Measurements from ENCODE around the gene SEPTIN12. TPM values are rescaled to one million over a fixed set of nuclear protein-coding genes. Genes with fewer than 3 reads are reported as not detected.

The SEPTIN12 gene
- total RNA-seq, 1 donor from 2014 or later, result not detected

DNA sequence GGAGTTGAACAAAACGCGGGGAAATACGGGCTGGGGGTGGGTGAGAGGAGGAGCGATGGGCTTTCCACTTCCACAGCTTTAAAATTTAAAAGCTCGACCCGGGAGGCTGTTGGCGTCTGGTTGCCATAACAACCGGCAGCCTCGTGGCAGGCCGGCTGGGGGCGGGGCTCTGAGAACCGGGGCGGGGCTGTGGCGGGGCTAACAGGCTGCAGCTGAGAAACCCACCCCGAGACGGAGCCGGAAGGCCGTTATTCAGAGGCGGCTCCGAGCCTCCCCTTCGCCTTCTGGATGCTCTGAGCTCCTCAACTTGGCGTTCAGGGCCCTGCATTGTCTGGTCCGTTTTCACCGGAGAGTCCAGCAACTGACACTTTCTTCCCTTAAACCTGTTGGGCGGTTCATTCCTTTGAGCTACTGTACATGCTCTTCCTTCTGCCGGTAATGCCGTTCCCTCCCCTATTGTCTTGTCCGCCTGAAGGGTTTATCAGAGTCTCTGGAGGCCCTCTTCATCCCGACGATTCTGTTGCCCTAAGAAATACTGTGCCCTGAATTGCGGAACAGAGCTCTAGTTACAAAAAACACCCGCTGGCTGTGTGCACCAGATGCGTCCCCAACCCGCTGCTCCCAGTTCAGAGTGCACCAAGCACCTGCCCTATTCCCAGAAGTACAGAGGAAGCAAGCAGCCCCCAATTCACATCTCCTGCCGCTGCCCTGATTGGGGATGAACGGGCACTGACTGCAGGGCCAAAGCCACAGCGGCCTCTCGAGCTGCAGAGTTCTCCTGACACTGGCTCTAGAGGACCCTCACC, 53.2 kb downstream of the SEPTIN12 start:
- Mint-ChIP-seq H3K4me1 (ENCODE audit: unreplicated experiment) (peaks cover 16% of the 10 kb centered on the region), H3K9me3 (ENCODE audit: unreplicated experiment) (no peaks in the 10 kb centered on the region), H3K4me3 (ENCODE audit: unreplicated experiment) (peak overlapping the region; percentile 93), H3K36me3 (ENCODE audit: unreplicated experiment) (no peaks in the 10 kb centered on the region), H3K27me3 (ENCODE audit: unreplicated experiment) (no peaks in the 10 kb centered on the region), H3K27ac (ENCODE audit: unreplicated experiment) (peak overlapping the region; percentile 94)
- DNase-seq (ENCODE audit: extremely low spot score, unreplicated experiment), result peak; percentile 96
- TF ChIP-seq, protein P1, sequence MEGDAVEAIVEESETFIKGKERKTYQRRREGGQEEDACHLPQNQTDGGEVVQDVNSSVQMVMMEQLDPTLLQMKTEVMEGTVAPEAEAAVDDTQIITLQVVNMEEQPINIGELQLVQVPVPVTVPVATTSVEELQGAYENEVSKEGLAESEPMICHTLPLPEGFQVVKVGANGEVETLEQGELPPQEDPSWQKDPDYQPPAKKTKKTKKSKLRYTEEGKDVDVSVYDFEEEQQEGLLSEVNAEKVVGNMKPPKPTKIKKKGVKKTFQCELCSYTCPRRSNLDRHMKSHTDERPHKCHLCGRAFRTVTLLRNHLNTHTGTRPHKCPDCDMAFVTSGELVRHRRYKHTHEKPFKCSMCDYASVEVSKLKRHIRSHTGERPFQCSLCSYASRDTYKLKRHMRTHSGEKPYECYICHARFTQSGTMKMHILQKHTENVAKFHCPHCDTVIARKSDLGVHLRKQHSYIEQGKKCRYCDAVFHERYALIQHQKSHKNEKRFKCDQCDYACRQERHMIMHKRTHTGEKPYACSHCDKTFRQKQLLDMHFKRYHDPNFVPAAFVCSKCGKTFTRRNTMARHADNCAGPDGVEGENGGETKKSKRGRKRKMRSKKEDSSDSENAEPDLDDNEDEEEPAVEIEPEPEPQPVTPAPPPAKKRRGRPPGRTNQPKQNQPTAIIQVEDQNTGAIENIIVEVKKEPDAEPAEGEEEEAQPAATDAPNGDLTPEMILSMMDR (IDR thresholded peaks at IDR 0.05), result no peak

DNA sequence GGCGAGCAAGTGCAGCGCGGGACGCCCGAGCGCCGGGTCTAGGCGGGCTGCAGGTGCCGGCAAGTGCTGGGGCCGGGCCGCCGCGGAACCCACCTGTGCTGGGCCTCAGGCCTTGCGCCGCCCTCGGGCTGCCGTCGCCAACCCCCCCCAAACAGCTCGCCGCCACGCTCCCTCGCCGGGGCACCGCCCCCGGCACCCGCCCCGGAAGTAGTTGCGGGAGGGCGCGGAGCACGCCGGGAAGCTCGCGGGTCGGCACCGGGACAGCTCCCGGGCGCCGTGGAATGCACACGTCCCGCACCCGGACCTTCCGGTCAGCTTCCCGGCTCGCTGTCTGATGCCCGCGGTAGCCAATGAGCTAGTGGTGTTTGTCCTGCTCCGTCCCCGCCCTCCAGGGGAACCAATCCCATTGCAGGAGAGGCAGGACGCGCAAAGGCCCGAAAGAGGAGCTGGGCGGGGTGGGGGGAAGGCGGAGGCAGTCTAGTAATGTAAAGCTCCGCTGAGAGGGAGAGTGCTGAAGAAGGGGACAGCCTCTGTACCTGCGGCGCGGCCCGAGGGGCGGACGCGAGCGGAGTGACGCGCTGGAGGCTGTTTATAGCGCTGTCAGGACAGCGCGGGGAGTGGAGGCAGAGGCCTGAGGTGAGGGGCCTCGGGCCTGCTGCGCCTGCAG, 53.9 kb downstream of the SEPTIN12 start, which contains the start of the genes ANKS3 and DNAAF8:
Gene ANKS3, minus strand, starts transcription at position 209 of the 667 bp plus-strand sequence. CDS start 4,122 bp downstream, outside the sequence.
Gene DNAAF8, plus strand, starts transcription at position 475 of the 667 bp plus-strand sequence. CDS start 1,978 bp downstream, outside the sequence.
- DNase-seq (ENCODE audit: extremely low spot score, unreplicated experiment), result peak; percentile 98
- peak within 1 kb of the TSS; percentile 94 for H3K27ac Mint-ChIP-seq (ENCODE audit: unreplicated experiment)
- H3K4me1 Mint-ChIP-seq (ENCODE audit: unreplicated experiment), result peaks cover 16% of the 10 kb centered on the region
- H3K36me3 Mint-ChIP-seq (ENCODE audit: unreplicated experiment), result no peaks in the 10 kb centered on the region
- peak within 1 kb of the TSS; percentile 93 for H3K4me3 Mint-ChIP-seq (ENCODE audit: unreplicated experiment)
- H3K9me3 Mint-ChIP-seq (ENCODE audit: unreplicated experiment), result no peaks in the 10 kb centered on the region
- TF ChIP-seq, protein P1 (IDR thresholded peaks at IDR 0.05), result no peak
- H3K27me3 Mint-ChIP-seq (ENCODE audit: unreplicated experiment), result no peaks in the 10 kb centered on the region

DNA sequence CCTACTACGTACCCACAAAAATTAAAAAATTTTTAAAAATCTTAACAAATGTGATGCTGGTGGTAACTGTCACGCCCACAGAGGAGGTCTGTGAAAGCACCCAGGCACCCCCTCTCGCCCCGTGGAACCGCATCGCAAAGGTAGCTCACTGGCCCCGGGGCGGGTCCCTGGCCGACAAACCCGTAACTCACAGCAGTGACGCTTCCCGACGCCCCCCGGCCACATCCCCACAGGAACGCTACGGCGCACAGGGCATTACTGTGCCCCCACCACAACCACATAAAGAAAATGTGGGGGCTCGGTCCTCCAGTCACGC, 54.4 kb downstream of the SEPTIN12 start:
- Mint-ChIP-seq H3K4me3 (ENCODE audit: unreplicated experiment) (peak overlapping the region; percentile 93), H3K9me3 (ENCODE audit: unreplicated experiment) (no peaks in the 10 kb centered on the region), H3K4me1 (ENCODE audit: unreplicated experiment) (peaks cover 16% of the 10 kb centered on the region), H3K27me3 (ENCODE audit: unreplicated experiment) (no peaks in the 10 kb centered on the region), H3K27ac (ENCODE audit: unreplicated experiment) (peak overlapping the region; percentile 31), H3K36me3 (ENCODE audit: unreplicated experiment) (peaks cover 4% of the 10 kb centered on the region)
- DNase-seq (ENCODE audit: extremely low spot score, unreplicated experiment), result no peak
- TF ChIP-seq, protein P1 (IDR thresholded peaks at IDR 0.05), result no peak

DNA sequence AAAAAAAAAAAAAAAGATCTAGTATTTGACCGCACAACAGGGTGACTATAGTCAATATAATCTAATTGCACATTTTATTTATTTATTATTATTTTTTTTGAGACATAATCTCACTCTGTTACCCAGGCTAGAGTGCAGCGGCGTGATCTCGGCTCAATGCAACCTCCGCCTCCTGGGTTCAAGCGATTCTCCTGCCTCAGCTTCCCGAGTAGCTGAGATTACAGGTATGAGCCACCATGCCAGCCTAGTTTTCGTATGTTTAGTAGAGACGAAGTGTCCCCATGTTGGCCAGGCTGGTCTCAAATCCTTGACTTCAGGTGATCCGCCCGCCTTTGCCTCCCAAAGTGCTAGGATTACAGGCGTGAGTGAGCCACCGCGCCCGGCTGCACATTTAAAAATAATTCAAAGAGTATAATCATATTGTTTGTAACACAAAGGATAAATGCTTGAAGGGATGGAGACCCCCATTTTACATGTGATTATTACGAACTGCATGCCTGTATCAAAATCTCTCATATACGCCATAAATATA, 54.9 kb downstream of the SEPTIN12 start:
- TF ChIP-seq, protein P1 (IDR thresholded peaks at IDR 0.05), result no peak
- Mint-ChIP-seq H3K4me1 (ENCODE audit: unreplicated experiment) (peaks cover 16% of the 10 kb centered on the region), H3K4me3 (ENCODE audit: unreplicated experiment) (peak overlapping the region; percentile 93), H3K27ac (ENCODE audit: unreplicated experiment) (peak overlapping the region; percentile 31), H3K9me3 (ENCODE audit: unreplicated experiment) (no peaks in the 10 kb centered on the region), H3K27me3 (ENCODE audit: unreplicated experiment) (no peaks in the 10 kb centered on the region), H3K36me3 (ENCODE audit: unreplicated experiment) (peaks cover 9% of the 10 kb centered on the region)
- no peak for DNase-seq (ENCODE audit: extremely low spot score, unreplicated experiment)

DNA sequence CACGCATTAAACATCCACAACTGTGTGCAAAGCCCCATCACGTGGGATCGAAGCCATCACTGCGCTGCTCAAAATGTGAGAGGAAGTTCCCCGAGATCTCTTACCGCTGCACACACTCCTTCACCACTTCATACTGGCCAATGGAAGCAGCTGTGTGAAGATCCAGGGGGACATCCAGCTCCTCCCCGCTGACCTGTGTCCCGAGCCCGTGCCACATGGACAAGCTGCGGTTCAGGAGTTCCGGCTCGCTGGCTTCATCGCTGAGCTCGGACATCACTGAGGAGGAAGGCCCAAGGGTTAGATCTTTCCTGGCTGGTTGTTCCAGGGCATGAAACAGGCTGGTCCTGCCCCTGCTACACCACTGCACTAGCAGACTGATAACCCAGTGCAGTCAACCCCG, 58.3 kb downstream of the SEPTIN12 start:
- Mint-ChIP-seq H3K4me3 (ENCODE audit: unreplicated experiment) (no peak overlapping the region), H3K36me3 (ENCODE audit: unreplicated experiment) (peaks cover 12% of the 10 kb centered on the region), H3K9me3 (ENCODE audit: unreplicated experiment) (no peaks in the 10 kb centered on the region), H3K27ac (ENCODE audit: unreplicated experiment) (no peak overlapping the region), H3K27me3 (ENCODE audit: unreplicated experiment) (no peaks in the 10 kb centered on the region), H3K4me1 (ENCODE audit: unreplicated experiment) (peaks cover 9% of the 10 kb centered on the region)
- DNase-seq (ENCODE audit: extremely low spot score, unreplicated experiment), result no peak
- TF ChIP-seq, protein P1 (IDR thresholded peaks at IDR 0.05), result no peak

Data from osteocyte (in vitro differentiated cells).